Naive B cell (primary cell): ENCODE data around the gene SERPINH1. TPM values are rescaled to one million over a fixed set of nuclear protein-coding genes. Genes with fewer than 3 reads are reported as not detected.

Source experiments
- ATAC-seq, 2 donors: fragments of 150-1000 bp; cut with Tn5 transposase; 2 replicates each; pipeline ENCODE4 v1.10.0; 2021; ENCODE audit warnings: low read depth in 2 of 2, mild to moderate bottlenecking in 2 of 2, moderate library complexity in 2 of 2
- DNase-seq: peaks from one replicate; pipeline ENCODE4 v3.0.0; 2022
- H3K27ac Mint-ChIP-seq, 6 donors: one replicate each; pipeline ENCODE4 v1.8.0; 2020 to 2022; ENCODE audit warnings: mild to moderate bottlenecking in 6 of 6, mixed read lengths in 6 of 6, moderate library complexity in 5 of 6, inconsistent platforms in 2 of 6
- H3K27me3 Mint-ChIP-seq, 3 donors: one replicate each; pipeline ENCODE4 v1.8.0; 2021 to 2022; ENCODE audit warnings: mixed read lengths in 3 of 3, mild to moderate bottlenecking in 1 of 3
- H3K36me3 Mint-ChIP-seq, 2 donors: one replicate each; pipeline ENCODE4 v1.8.0; 2020 to 2022; ENCODE audit warnings: mixed read lengths in 2 of 2, inconsistent platforms in 1 of 2, mild to moderate bottlenecking in 1 of 2
- H3K4me1 Mint-ChIP-seq, 3 donors: one replicate each; pipeline ENCODE4 v1.8.0; 2020 to 2022; ENCODE audit warnings: mixed read lengths in 3 of 3, inconsistent platforms in 1 of 3, mild to moderate bottlenecking in 1 of 3, moderate library complexity in 1 of 3
- H3K4me3 Mint-ChIP-seq, 8 donors: one replicate each; pipeline ENCODE4 v1.8.0; 2020 to 2022; ENCODE audit warnings: mild to moderate bottlenecking in 8 of 8, mixed read lengths in 8 of 8, moderate library complexity in 8 of 8, inconsistent platforms in 2 of 8
- H3K9me3 Mint-ChIP-seq, 7 donors: one replicate each; pipeline ENCODE4 v1.8.0; 2020 to 2022; ENCODE audit warnings: mixed read lengths in 7 of 7, mild to moderate bottlenecking in 5 of 7, inconsistent platforms in 2 of 7, moderate library complexity in 1 of 7
- polyA plus RNA-seq, 6 donors: library from polyadenylated mRNA; unstranded; fragments of 300-500 nt; fragmentation: Illumina TruSeq; gene quantifications; one replicate each; pipeline ENCODE4 v1.2.3, GENCODE V29; 2021; ENCODE audit warnings: low read depth in 6 of 6

The SERPINH1 gene
- polyA plus RNA-seq, 6 donors from 2014 or later: 0.40 to 1.4 (median 0.85) TPM; not detected in 1

DNA sequence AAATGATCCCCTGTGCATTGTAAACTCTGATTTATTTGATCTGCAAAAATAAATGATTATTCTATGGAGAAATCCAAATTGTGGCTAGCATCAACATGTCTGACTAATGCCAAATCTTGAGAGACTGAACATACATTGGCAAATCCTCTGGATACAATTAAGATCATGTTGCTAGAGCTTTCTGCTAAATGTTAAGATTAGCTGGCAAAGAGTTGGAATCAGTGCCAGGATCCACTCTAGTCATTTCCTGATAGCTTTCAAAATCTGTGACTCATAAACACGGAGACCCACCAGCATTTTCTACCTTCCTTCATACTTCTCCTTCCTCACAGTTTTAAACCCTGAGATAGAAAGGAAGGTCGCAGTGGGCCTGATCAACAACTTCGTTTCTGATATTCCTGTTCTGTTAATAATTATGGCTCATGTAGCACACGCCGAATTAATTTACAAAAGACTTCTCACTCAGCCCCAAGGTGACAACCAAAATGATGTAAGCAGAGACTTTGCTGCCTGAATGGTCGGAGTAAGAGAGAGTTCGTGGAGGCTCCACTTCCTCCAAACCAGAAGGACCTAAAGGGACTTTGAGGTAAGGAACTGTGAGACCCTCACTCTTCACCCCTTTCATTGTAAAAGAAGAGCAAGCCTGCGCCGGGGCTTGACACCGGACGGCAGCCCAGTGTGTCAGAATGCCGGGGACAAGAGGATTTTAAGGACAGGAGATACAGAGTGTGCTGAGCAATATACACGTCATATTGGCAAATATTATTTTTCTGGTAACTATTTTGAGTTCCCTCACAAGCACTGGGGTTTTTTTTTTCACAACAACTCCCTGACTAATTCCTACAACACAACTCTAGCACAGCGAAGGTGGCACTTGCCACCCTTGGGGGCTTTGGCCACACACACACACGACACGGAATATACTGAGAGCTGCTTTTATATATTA is 42.0 kb downstream of the SERPINH1 start:
- ATAC-seq (no peak), DNase-seq (no peak)
- H3K4me1 Mint-ChIP-seq: no peaks in the 10 kb centered on the region
- H3K27me3 Mint-ChIP-seq: peaks cover 31 to 48% (median 48%) of the 10 kb centered on the region in 3 donors
- H3K4me3 Mint-ChIP-seq: no peak overlapping the region
- H3K36me3 Mint-ChIP-seq: no peaks in the 10 kb centered on the region
- peak overlapping the region in 1 of 6 donors; percentile 11 for H3K27ac Mint-ChIP-seq
- H3K9me3 Mint-ChIP-seq: no peaks in the 10 kb centered on the region

DNA sequence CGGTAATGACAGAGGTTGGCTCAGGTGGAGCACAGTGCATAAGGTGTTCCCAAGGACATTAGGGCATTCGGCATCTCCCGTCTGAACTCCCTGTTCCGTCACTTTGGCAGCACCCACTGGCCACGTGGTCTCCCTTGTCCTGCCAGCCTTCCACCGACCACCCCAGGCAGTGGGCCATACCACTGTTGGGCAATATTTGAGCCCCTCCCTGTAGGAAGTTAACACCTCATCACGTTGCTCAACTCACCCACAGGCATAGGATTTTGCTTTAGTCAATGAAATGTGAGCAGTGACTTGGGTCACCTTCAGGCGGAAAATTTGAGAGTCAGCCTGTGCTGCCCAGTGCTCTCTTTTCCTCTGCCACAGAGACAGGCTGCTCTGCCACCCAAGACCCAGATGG is 44.0 kb downstream of the SERPINH1 start:
- no peak for ATAC-seq
- DNase-seq: no peak
- peak overlapping the region in 1 of 6 donors; percentile 14 for H3K27ac Mint-ChIP-seq
- H3K27me3 Mint-ChIP-seq: peaks cover 31 to 58% (median 57%) of the 10 kb centered on the region in 3 donors
- H3K9me3 Mint-ChIP-seq: no peaks in the 10 kb centered on the region
- H3K4me3 Mint-ChIP-seq: no peak overlapping the region
- H3K36me3 Mint-ChIP-seq: peaks cover 0 to 8% of the 10 kb centered on the region in 2 donors
- no peaks in the 10 kb centered on the region for H3K4me1 Mint-ChIP-seq

DNA sequence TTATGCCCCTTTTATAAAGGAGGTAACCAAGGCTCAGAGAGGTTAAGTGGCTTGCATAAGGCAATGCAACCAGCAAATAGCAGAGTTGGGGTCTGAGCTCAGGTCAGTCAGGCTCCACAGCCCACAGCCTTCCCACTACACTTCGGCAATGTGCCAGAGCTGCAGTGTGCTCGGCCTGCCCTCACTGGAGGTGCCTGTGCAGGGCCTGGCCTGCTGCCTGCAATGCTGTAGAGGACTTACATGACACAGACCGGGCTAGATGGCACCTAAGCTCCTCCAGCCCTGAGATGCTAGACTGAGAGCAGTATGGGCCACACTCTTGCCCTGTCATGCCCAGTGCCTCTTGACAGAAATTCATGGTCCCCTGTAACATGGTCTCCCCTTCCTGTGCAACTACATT is 49.8 kb downstream of the SERPINH1 start:
- H3K9me3 Mint-ChIP-seq: no peaks in the 10 kb centered on the region
- no peaks in the 10 kb centered on the region for H3K4me1 Mint-ChIP-seq
- no peak overlapping the region for H3K27ac Mint-ChIP-seq
- no peak for DNase-seq
- H3K36me3 Mint-ChIP-seq: peaks cover 0 to 8% of the 10 kb centered on the region in 2 donors
- no peak overlapping the region for H3K4me3 Mint-ChIP-seq
- ATAC-seq: no peak
- peaks cover 11 to 36% (median 31%) of the 10 kb centered on the region in 3 donors for H3K27me3 Mint-ChIP-seq

DNA sequence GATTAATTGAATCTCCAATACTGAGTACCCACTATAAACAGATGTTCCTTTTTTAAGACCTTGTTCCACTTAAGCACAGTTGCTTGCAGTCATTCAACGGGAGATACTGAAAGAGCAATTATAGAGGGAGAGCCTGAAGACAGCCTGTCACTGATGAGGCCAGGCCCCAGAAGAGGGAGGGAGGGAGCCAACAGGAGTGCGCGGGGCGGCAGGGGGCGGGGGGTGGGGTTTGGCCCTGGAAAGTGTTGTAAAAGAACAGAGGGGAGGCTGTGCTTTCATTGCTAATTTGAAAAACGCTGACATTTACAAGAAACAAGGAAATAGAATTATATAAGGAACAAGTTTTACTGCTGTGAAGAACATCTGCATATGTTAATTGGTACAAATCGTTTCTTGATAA is 53.7 kb downstream of the SERPINH1 start:
- no peak overlapping the region for H3K27ac Mint-ChIP-seq
- no peak for DNase-seq
- ATAC-seq: no peak

DNA sequence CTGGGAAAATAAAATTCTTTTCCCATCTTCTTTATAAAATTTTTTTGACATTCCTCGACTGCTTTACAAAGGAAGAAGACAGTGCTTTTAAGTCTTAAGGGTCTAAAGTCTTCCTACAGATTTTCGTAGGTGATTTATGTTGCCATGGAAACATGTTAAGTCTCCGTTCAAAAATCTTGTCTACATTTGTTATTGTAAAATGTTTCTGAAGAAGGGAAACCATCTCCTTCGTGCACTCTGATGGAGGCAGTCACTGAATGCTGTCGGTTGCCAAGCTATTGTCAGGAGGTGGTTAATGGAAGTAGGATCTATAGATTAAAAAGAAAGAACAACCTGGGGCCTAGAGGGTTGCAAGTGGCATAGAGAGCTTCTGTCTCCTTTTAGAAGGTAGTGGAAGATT is 54.2 kb downstream of the SERPINH1 start:
- peaks cover 6 to 40% (median 30%) of the 10 kb centered on the region in 3 donors for H3K27me3 Mint-ChIP-seq
- peaks cover 0 to 13% of the 10 kb centered on the region in 2 donors for H3K36me3 Mint-ChIP-seq
- ATAC-seq (no peak), DNase-seq (no peak)
- no peak overlapping the region for H3K27ac Mint-ChIP-seq
- H3K4me1 Mint-ChIP-seq: no peaks in the 10 kb centered on the region
- H3K9me3 Mint-ChIP-seq: peaks cover 0 to 14% (median 5%) of the 10 kb centered on the region in 7 donors
- H3K4me3 Mint-ChIP-seq: no peak overlapping the region

More for the DNA sequence above, 53.7 kb downstream of the SERPINH1 start:
- Mint-ChIP-seq H3K36me3 (peaks cover 0 to 14% of the 10 kb centered on the region in 2 donors), H3K4me3 (no peak overlapping the region), H3K9me3 (peaks cover 0 to 14% (median 5%) of the 10 kb centered on the region in 7 donors), H3K27me3 (peaks cover 5 to 39% (median 33%) of the 10 kb centered on the region in 3 donors), H3K4me1 (no peaks in the 10 kb centered on the region)

Other genes starting within 250 kb of the SERPINH1 start
- gene ARRB1, start 210.6 kb upstream of the SERPINH1 start, polyA plus RNA-seq: 1 to 10 TPM in 1 of 6 donors, under 1 TPM in 4, not detected in 1; 0.42 to 1.2 (median 0.61) TPM
- gene RPS3, start 162.7 kb upstream of the SERPINH1 start, polyA plus RNA-seq: 1,000 to 10,000 TPM; 3,862 to 5,214 (median 4,183) TPM
- gene KLHL35, start 129.1 kb upstream of the SERPINH1 start, polyA plus RNA-seq: under 1 TPM in 2 of 6 donors, not detected in 4; 0.48 to 0.74 TPM
- gene GDPD5, start 36.3 kb upstream of the SERPINH1 start, polyA plus RNA-seq: 1 to 10 TPM in 4 of 6 donors, under 1 TPM in 1, not detected in 1; 0.62 to 8.2 (median 2.2) TPM
- gene MAP6, start 106.8 kb downstream of the SERPINH1 start, polyA plus RNA-seq: under 1 TPM in 3 of 6 donors, not detected in 3; 0.16 to 0.32 (median 0.23) TPM
- gene MOGAT2, start 155.6 kb downstream of the SERPINH1 start, polyA plus RNA-seq: not detected
- 10 to 100 TPM in 2 of 6 donors, 1 to 10 TPM in 4; 3.1 to 14.6 (median 7.6) TPM for gene DGAT2, start 206.5 kb downstream of the SERPINH1 start, polyA plus RNA-seq